22Rv1 (cell line): Measurements from ENCODE around the gene ZNF483.

Experiments used
- ZFX ChIP-seq: fragments of 450-650 bp; IDR thresholded peaks from 2 replicates; pipeline ENCODE4 v1.6.1; 2017; ENCODE audit warnings: antibody characterized with exemption, borderline replicate concordance
- TF ChIP-seq, protein P1 (sequence below): fragments of 450-650 bp; IDR thresholded peaks from 2 replicates; pipeline ENCODE4 v1.5.1; 2017; ENCODE audit warnings: mild to moderate bottlenecking

- TF ChIP-seq, protein P1, sequence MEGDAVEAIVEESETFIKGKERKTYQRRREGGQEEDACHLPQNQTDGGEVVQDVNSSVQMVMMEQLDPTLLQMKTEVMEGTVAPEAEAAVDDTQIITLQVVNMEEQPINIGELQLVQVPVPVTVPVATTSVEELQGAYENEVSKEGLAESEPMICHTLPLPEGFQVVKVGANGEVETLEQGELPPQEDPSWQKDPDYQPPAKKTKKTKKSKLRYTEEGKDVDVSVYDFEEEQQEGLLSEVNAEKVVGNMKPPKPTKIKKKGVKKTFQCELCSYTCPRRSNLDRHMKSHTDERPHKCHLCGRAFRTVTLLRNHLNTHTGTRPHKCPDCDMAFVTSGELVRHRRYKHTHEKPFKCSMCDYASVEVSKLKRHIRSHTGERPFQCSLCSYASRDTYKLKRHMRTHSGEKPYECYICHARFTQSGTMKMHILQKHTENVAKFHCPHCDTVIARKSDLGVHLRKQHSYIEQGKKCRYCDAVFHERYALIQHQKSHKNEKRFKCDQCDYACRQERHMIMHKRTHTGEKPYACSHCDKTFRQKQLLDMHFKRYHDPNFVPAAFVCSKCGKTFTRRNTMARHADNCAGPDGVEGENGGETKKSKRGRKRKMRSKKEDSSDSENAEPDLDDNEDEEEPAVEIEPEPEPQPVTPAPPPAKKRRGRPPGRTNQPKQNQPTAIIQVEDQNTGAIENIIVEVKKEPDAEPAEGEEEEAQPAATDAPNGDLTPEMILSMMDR, result peak; percentile 89
- no peak for TF ChIP-seq ZFX
Measured at GRCh38 chr9:111621895-111622480, 97.0 kb downstream of the ZNF483 start.
